OCI-LY3 (cell line): ENCODE results near the gene SYT8.

Source experiments
- H2AFZ ChIP-seq: fragments of 200-600, 300-600 bp; shearing (Covaris generic); 2 replicates; pipeline ENCODE4 v1.6.0; 2014; ENCODE audit warnings: antibody characterized with exemption, low read depth, low read length
- H3K27ac ChIP-seq: fragments of 200-600, 300-600 bp; sonication (generic); 2 replicates; pipeline ENCODE4 v1.5.1; 2014; ENCODE audit warnings: mild to moderate bottlenecking, low read length, moderate library complexity, mixed read lengths
- H3K27me3 ChIP-seq: fragments of 200-600, 300-600 bp; sonication (generic); 2 replicates; pipeline ENCODE4 v1.6.1; 2014; ENCODE audit warnings: low read depth, low read length, mixed read lengths
- H3K36me3 ChIP-seq: fragments of 200-600, 300-600 bp; sonication (generic); replicated peaks from 2 replicates; pipeline ENCODE3; 2014; ENCODE audit warnings: low read depth, low read length, mixed read lengths
- H3K4me1 ChIP-seq: fragments of 300-600, 200-600 bp; sonication (generic); 2 replicates; pipeline ENCODE4 v1.6.1; 2014; ENCODE audit warnings: low read length, mixed read lengths
- H3K4me2 ChIP-seq: fragments of 200-600, 300-600 bp; sonication (generic); 2 replicates; pipeline ENCODE4 v1.6.1; 2014; ENCODE audit warnings: low read length, mixed read lengths
- H3K4me3 ChIP-seq: fragments of 300-600, 200-600 bp; sonication (generic); 2 replicates; pipeline ENCODE4 v1.5.1; 2014; ENCODE audit warnings: antibody characterized with exemption, mild to moderate bottlenecking, low read length, moderate library complexity
- H3K79me2 ChIP-seq: fragments of 300-600, 200-600 bp; shearing (Covaris generic); 2 replicates; pipeline ENCODE4 v1.6.1; 2014; ENCODE audit warnings: mild to moderate bottlenecking, low read length, mixed read lengths
- H3K9ac ChIP-seq: fragments of 300-600, 200-600 bp; shearing (Covaris generic); 2 replicates; pipeline ENCODE4 v1.6.0; 2014; ENCODE audit warnings: mild to moderate bottlenecking, low read length, moderate library complexity
- H3K9me3 ChIP-seq: fragments of 200-600, 300-600 bp; shearing (Covaris generic); 2 replicates; pipeline ENCODE4 v1.6.1; 2014; ENCODE audit warnings: low read length, mixed read lengths; ENCODE audit not compliant: insufficient read depth
- H4K20me1 ChIP-seq: fragments of 200-600, 300-600 bp; sonication (generic); 2 replicates; pipeline ENCODE4 v1.6.1; 2016; ENCODE audit warnings: low read length, mixed read lengths; ENCODE audit not compliant: insufficient read depth
- EZH2phosphoT487 ChIP-seq: fragments of 200-600 bp; shearing (Covaris generic); IDR thresholded peaks from 2 replicates; pipeline ENCODE4 v1.6.1; 2018; ENCODE audit warnings: antibody characterized with exemption, mixed run types, low read depth
- TF ChIP-seq, protein P1 (sequence below): fragments of 200-600, 300-600 bp; sonication (generic); IDR thresholded peaks from 2 replicates; pipeline ENCODE4 v1.5.1; 2014; ENCODE audit warnings: antibody characterized with exemption, low read length, low read depth

The SYT8 gene

DNA sequence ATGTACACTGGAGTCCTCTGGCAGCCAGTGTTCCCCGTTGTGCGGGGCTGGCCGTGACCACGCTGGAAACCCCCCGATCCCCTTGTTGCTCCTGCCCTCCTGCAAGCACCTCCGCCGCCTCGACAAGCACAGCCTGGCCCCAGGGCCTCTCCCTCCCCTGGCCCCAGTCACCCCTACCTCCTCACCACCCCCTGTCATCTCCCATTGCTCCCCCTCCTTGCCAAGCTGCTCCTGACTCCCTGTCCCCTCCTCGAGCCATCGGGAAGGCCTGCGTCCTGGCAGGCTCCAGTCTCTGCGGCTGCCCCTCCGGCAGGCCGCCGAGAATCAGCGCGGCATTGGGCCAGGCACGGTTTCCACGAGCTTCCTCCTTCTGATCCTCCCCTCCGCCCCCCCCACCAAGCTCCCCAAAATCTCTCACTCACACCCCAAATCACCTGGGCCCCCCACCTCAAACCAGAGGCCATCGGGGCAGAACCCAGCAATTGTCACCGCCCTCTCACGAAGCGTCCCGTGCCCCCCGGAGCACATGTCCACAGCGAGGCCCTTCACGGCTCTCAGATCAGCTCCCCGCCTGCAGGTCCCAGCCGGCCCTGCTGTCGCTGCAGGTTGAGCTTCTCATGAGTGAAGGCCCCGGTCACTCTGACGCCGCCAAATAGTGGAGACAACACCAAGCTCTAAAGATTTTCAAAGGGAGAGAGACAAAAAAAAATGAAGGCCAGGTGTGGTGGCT is 12.4 kb downstream of the SYT8 start:
- H3K4me3 ChIP-seq = no peak overlapping the region
- H2AFZ ChIP-seq = no peak overlapping the region
- H3K27me3 ChIP-seq = peaks cover 28% of the 10 kb centered on the region
- H4K20me1 ChIP-seq = no peaks in the 10 kb centered on the region
- peaks cover 4% of the 10 kb centered on the region; the same call in 1 of the 2 replicates for H3K9me3 ChIP-seq
- peaks cover 10% of the 10 kb centered on the region for H3K79me2 ChIP-seq
- H3K36me3 ChIP-seq = no peaks in the 10 kb centered on the region
- TF ChIP-seq EZH2phosphoT487 = no peak
- TF ChIP-seq, protein P1, sequence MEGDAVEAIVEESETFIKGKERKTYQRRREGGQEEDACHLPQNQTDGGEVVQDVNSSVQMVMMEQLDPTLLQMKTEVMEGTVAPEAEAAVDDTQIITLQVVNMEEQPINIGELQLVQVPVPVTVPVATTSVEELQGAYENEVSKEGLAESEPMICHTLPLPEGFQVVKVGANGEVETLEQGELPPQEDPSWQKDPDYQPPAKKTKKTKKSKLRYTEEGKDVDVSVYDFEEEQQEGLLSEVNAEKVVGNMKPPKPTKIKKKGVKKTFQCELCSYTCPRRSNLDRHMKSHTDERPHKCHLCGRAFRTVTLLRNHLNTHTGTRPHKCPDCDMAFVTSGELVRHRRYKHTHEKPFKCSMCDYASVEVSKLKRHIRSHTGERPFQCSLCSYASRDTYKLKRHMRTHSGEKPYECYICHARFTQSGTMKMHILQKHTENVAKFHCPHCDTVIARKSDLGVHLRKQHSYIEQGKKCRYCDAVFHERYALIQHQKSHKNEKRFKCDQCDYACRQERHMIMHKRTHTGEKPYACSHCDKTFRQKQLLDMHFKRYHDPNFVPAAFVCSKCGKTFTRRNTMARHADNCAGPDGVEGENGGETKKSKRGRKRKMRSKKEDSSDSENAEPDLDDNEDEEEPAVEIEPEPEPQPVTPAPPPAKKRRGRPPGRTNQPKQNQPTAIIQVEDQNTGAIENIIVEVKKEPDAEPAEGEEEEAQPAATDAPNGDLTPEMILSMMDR = no peak
- no peak overlapping the region for H3K9ac ChIP-seq
- H3K4me1 ChIP-seq = peaks cover 61% of the 10 kb centered on the region
- no peak overlapping the region for H3K27ac ChIP-seq
- no peak overlapping the region for H3K4me2 ChIP-seq

DNA sequence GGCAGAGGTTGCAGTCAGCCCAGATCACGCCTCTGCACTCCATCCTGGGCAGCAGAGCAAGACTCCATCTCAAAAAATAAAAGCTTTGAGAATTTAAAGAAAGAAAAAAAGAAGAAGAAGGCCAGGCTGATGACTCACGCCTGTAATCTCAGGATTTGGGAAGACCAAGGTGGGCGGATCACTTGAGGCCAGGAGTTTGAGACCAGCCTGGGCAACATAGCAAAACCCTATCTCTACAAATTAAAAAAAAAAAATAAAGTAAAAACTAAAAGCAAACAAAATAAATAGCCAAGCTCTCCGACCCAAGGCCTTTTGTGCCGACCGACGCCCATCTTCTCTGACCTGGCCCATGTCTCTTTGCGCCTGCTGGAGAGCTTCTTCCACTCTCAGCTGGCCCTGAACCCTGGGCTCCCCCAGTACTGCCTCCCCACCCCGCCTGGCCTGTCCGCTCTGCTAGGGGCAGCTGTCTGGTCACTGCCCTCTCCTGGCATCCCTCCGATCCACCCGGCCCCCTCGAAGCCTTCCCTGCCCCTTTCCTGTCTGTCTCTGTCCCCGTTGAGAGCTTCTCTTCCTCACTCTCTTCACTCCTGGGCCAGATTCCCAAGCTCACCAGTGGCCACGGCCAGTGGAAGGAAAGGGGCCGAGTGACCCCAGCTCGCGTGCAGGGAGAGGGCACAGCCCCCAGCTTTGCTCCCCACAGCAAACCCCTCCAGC is 13.3 kb downstream of the SYT8 start:
- H3K9ac ChIP-seq = no peak overlapping the region
- H3K4me2 ChIP-seq = no peak overlapping the region
- no peak for TF ChIP-seq EZH2phosphoT487
- TF ChIP-seq, protein P1 = no peak
- H3K4me3 ChIP-seq = no peak overlapping the region
- H3K9me3 ChIP-seq = peaks cover 4% of the 10 kb centered on the region; the same call in 1 of the 2 replicates
- H2AFZ ChIP-seq = no peak overlapping the region
- H3K27ac ChIP-seq = no peak overlapping the region
- H3K27me3 ChIP-seq = peaks cover 28% of the 10 kb centered on the region
- peaks cover 65% of the 10 kb centered on the region for H3K4me1 ChIP-seq
- no peaks in the 10 kb centered on the region for H4K20me1 ChIP-seq
- H3K36me3 ChIP-seq = no peaks in the 10 kb centered on the region
- peaks cover 19% of the 10 kb centered on the region for H3K79me2 ChIP-seq

GRCh38 chr11:1848640-1849430 is 14.0 kb downstream of the SYT8 start:
- no peak overlapping the region for H3K27ac ChIP-seq
- H3K4me1 ChIP-seq = peaks cover 58% of the 10 kb centered on the region
- H3K27me3 ChIP-seq = peaks cover 24% of the 10 kb centered on the region
- no peak for TF ChIP-seq EZH2phosphoT487
- TF ChIP-seq, protein P1 = no peak
- H3K36me3 ChIP-seq = peaks cover 5% of the 10 kb centered on the region
- no peak overlapping the region for H3K9ac ChIP-seq
- no peaks in the 10 kb centered on the region for H4K20me1 ChIP-seq
- H3K4me3 ChIP-seq = no peak overlapping the region
- H3K4me2 ChIP-seq = no peak overlapping the region
- H2AFZ ChIP-seq = no peak overlapping the region
- H3K79me2 ChIP-seq = peaks cover 26% of the 10 kb centered on the region
- peaks cover 4% of the 10 kb centered on the region; the same call in 1 of the 2 replicates for H3K9me3 ChIP-seq
